NCI-H524 treated with DMSO at 0.1 percent for 48 hours (cell line): ENCODE measurements around the gene CAPN13.
"Not testable (repeated sequence)": the region's sequence is repeated elsewhere in the genome, so short reads cannot be mapped to it uniquely, and the experiment has no call there.

Experiments used
- DNase-seq: peaks from one replicate; lab custom pipeline; 2025; lab: John Stamatoyannopoulos, UW

CAPN13 gene

DNA sequence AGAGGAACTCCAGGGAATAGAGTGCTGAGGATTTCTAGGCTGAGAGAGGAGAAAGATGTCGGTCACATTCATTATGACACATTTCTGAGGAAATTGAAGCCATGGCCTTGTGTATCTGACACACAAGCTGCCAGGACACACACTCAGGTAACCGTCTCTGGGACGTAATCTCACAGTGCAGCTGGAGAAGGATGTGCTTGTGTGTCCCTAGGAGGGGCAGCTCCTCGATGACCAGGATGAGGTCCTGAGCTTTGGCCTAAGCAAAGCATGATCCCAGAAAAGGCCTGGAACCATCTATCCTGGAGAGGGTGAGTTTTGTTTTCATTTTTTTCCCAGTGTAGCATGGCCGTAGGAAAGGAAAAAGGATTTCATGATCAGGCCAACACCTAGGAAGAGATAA is 102.2 kb downstream of the CAPN13 start:
- DNase-seq: no peak

GRCh38 chr2:30704309-30705020 is 102.8 kb downstream of the CAPN13 start:
- DNase-seq: no peak

GRCh38 chr2:30702694-30703093 is 104.6 kb downstream of the CAPN13 start:
- no peak for DNase-seq

GRCh38 chr2:30701782-30702181 is 105.5 kb downstream of the CAPN13 start:
- no peak for DNase-seq

- not testable (repeated sequence) for DNase-seq
Observed at GRCh38 chr2:30697242-30698103, 109.8 kb downstream of the CAPN13 start.

- no peak for DNase-seq
Observed at GRCh38 chr2:30695749-30696148, 111.5 kb downstream of the CAPN13 start.

DNA sequence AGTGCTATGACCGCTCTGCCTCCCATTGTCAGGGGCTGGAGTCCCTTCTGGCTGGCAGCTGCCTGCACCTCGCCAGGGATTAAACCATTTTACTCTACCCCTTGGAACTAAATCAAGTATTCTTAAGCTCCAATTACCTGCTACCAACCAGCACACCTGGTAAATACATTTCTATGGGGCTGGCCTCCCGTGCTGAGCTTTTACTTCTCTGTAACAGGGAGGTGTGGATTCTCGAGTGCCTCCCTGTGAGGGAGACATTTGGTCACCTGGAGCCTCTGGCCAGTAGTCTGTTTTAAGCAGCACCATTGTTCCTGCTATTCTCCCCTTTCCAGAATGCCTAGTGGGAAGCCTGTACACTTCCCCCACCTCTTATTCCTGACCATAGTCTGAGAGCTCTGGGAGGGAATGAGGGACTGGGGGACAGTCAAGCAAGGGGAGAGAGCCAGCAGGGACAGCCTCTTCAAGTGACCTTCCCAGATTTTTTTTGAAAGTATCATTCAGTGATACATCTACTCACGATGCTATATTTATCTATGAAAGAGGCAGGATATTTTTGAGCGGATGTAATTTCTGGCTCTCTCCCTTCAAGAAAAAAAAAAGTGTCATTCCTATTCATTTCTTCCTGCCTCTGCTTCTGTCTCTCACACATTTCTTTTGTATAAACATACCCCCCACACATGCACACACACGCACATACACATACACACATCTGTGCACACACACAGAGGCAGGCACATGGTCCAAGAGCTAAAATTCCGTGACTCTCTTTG is 112.8 kb downstream of the CAPN13 start:
- no peak for DNase-seq

GRCh38 chr2:30693821-30694281 is 113.4 kb downstream of the CAPN13 start:
- DNase-seq: no peak

- no peak for DNase-seq
Observed at GRCh38 chr2:30692829-30693275, 114.4 kb downstream of the CAPN13 start.

GRCh38 chr2:30691948-30692828 is 115.1 kb downstream of the CAPN13 start:
- DNase-seq: no peak

DNA sequence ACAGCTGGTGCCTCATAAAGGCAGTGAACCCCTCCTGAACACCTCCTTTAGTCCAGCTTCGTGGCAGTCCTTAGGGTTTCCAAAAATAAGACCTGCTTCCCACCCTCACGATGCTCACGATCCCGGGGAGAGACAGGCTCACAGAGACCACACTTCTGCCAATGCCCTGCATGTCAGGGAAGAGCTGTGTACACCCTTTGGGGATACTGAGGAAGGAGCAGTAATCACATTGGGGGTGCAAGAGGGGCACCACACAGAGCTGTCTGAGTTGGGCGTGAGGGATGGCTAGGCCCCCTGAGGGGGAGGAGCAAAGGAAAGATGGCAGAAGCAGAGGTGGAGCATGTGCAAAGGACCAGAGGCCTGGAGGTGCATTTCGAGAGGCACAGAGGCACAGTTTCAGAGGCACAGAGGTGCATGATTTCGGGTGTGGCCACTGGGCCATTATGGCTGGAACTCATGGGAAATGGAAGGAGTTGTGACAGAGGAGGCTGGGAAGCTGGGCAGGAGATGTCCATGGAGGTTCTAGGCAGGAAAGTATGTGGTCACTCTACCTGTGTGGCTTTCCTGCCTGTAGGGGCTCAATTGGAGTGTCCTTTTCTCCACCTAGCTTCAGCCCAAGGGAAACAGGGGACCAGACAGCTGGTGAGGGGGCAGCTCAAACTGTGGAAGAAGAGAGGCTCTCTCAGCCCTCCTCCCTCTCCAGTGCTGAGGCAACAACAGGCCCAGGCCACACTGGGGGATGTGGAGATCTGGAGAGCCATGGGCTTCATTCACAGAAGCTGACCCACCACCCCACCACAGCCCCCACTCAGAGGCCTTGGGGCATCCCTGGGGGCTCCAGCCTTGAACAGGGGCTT is 115.9 kb downstream of the CAPN13 start:
- no peak for DNase-seq

- no peak for DNase-seq
Observed at GRCh38 chr2:30690126-30690561, 117.1 kb downstream of the CAPN13 start.

DNA sequence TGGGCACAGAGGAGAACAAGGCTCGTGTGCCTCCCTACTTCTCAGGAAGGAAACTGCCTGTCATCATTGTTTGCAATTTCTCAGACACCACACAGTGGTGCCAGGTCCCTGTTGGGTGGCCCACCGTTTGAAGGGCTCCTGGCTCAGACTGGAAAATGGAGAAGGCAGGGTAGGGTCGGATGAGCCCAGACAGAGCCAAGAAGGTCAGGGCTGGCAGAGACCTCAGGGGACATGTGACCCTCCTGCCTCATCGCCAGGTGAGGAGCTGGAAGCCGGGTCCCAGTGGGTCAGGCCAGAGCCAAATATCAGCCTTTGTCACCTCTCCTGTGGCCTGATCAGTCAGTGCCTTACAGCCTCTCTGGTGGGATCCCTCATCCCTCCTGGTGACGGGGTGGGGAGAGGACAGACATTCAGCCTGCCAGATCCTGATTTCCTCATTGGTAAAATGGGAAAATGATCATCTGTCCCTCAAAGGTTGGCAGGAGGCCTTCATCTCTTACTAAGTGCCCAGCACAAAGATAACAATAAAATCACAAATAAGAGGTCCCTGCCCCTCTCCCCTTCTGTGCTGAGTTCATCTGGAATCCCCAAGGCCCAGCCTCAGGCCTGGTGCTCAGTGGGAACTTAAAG is 117.6 kb downstream of the CAPN13 start:
- no peak for DNase-seq

DNA sequence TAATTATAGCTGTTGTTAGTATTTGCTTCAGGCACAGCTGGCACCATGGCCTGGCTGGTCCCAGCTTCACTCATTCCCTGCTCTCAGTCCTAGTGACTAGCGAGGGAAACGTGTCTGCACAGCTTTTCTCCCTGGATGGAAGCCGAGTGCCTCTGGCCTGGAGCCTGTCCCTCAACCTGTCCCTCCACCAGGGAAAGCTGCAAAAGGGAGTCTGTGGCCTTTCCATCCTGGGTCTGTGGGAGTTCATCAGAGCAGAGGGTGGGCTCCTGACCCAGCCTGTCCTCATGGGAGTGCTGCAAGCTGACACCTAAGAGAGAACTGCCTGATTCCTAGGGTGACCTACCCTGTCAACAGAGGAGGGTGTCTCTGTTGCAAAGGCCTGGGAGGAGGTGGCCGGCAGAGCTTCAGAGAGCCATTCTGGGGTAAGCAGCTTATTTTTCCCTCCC is 118.3 kb downstream of the CAPN13 start:
- no peak for DNase-seq

DNA sequence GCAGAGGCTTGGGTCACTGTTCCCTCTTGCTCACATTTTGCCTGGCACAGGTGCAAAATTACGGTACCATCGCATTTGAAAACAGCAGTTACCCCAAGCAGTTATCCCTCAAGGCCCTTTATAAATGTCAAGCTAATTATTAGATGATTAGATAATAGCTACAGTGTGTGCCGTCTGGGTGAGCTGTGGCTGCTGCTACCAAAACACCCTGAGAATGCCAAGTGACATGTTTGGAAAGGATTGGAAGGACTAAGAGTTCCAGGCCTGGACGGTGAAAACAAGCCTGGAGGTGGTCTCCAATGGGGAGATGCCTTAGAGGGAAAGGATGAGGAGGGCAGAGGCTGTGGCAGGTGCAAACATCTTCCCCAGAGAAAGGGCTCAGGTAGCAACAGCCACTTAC is 120.6 kb downstream of the CAPN13 start:
- DNase-seq: no peak

GRCh38 chr2:30686000-30686399 is 121.2 kb downstream of the CAPN13 start:
- no peak for DNase-seq

DNA sequence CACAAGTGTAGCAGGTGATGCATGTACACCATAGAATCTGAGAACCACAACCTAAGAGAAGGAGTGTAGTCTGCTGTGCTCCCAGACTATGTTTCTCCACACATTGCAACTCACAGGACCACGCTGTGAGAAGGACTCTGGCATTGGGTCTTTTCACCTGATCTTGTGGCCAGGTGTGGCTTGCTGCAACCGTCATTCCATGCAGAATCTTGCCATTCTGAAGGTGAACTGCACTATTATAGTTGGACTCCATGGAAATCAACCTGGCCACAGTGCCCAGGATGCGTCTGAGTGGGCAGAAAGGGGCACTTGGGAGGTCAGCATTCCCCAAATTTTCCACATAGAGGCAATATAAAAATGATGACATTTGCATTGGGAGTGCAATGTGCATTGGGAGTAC is 122.2 kb downstream of the CAPN13 start:
- no peak for DNase-seq

DNA sequence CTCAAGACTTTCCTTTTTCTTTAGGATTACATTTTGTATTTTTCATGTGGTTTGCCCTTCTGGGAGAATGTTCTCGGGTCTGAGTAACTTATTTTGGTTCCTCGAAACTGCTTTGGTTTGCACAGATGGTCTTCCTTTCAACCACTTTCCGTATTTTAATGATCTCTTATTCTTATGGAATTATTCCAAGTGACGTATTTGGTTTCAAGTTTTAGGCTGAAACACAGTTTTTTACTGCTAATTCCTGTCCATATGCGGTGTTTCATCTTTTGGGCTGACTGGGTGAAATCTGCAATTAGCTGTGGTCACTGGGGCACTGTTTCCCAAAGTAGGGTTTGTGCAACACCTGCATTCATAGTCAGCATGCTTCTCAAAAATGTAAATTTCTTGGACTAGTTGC is 122.7 kb downstream of the CAPN13 start:
- DNase-seq: no peak

- no peak for DNase-seq
Observed at GRCh38 chr2:30684026-30684425, 123.2 kb downstream of the CAPN13 start.
